Subcutaneous adipose tissue (tissue), 4 donors: ENCODE results near the gene HINT2. TPM values are rescaled to one million over a fixed set of nuclear protein-coding genes. Genes with fewer than 3 reads are reported as not detected.

ENCODE experiments used
- CTCF ChIP-seq: fragments of 450-650 bp; IDR thresholded peaks from one replicate; pipeline ENCODE4 v1.5.1; 2016; ENCODE audit warnings: low read depth, mild to moderate bottlenecking, control low read depth, antibody characterized with exemption, moderate library complexity
- small RNA-seq: library from RNA; depleted of rRNA; stranded (forward); fragments of <200 nt; gene quantifications from one replicate; pipeline ENCODE3, GENCODE V24; 2016
- total RNA-seq, 4 donors: library from RNA; depleted of rRNA; stranded (reverse); fragments of >200 nt; gene quantifications; one replicate each; pipeline ENCODE4 v1.1.0, GENCODE V29; 2016

The HINT2 gene
- total RNA-seq, 4 donors from 2014 or later = 27.7 to 98.1 (median 40.4) TPM

- no peak for TF ChIP-seq CTCF
Observed at GRCh38 chr9:35771534-35771933, 43.3 kb downstream of the HINT2 start.

GRCh38 chr9:35771075-35771433, 43.8 kb downstream of the HINT2 start:
- no peak for TF ChIP-seq CTCF

GRCh38 chr9:35769763-35770162, 45.1 kb downstream of the HINT2 start:
- TF ChIP-seq CTCF = no peak

GRCh38 chr9:35767458-35767857, 47.4 kb downstream of the HINT2 start:
- TF ChIP-seq CTCF = no peak

- no peak for TF ChIP-seq CTCF
Observed at GRCh38 chr9:35766997-35767396, 47.8 kb downstream of the HINT2 start.

- TF ChIP-seq CTCF = no peak
Observed at GRCh38 chr9:35763803-35764202, 51.0 kb downstream of the HINT2 start.

GRCh38 chr9:35763181-35763580, 51.7 kb downstream of the HINT2 start:
- no peak for TF ChIP-seq CTCF

Small RNA genes within 50 kb of the gene (small RNA-seq; reads per million reads assigned to genes)
- gene HINT2 = not detected

Other genes starting within 250 kb of the HINT2 start
- gene TESK1, start 209.8 kb downstream of the HINT2 start, total RNA-seq = 100 to 1,000 TPM in 1 of 4 donors, 10 to 100 TPM in 3; 32.3 to 132 (median 41.0) TPM
- 10 to 100 TPM in 1 of 4 donors, 1 to 10 TPM in 3; 1.1 to 37.6 (median 3.9) TPM for gene CD72, start 196.6 kb downstream of the HINT2 start, total RNA-seq
- 1 to 10 TPM in 3 of 4 donors, under 1 TPM in 1; 0.82 to 6.6 (median 4.2) TPM for gene SIT1, start 164.1 kb downstream of the HINT2 start, total RNA-seq
- gene RMRP, start 157.0 kb downstream of the HINT2 start, total RNA-seq = over 10,000 TPM in 2 of 4 donors, 1,000 to 10,000 TPM in 2; 5,303 to 20,573 (median 11,936) TPM
- 100 to 1,000 TPM in 2 of 4 donors, 10 to 100 TPM in 2; 60.7 to 119 (median 97.2) TPM for gene CCDC107, start 156.8 kb downstream of the HINT2 start, total RNA-seq
- 1 to 10 TPM in 1 of 4 donors, under 1 TPM in 1, not detected in 2; 0.88 to 2.2 TPM for gene ARHGEF39, start 149.8 kb downstream of the HINT2 start, total RNA-seq
- not detected for gene CA9, start 141.1 kb downstream of the HINT2 start, total RNA-seq
- 100 to 1,000 TPM in 2 of 4 donors, 10 to 100 TPM in 2; 86.2 to 269 (median 115) TPM for gene TPM2, start 125.1 kb downstream of the HINT2 start, total RNA-seq
- gene TLN1, start 82.8 kb downstream of the HINT2 start, total RNA-seq = 100 to 1,000 TPM; 247 to 590 (median 461) TPM
- 10 to 100 TPM; 33.6 to 45.4 (median 38.6) TPM for gene CREB3, start 82.4 kb downstream of the HINT2 start, total RNA-seq
- 100 to 1,000 TPM in 1 of 4 donors, 10 to 100 TPM in 3; 33.7 to 107 (median 41.6) TPM for gene GBA2, start 65.8 kb downstream of the HINT2 start, total RNA-seq
- 10 to 100 TPM; 11.6 to 21.7 (median 13.8) TPM for gene RGP1, start 65.8 kb downstream of the HINT2 start, total RNA-seq
- gene MSMP, start 60.8 kb downstream of the HINT2 start, total RNA-seq = not detected
- gene NPR2, start 23.5 kb downstream of the HINT2 start, total RNA-seq = 10 to 100 TPM; 15.8 to 36.1 (median 24.3) TPM
- 1 to 10 TPM in 2 of 4 donors, under 1 TPM in 2; 0.33 to 1.8 (median 1.0) TPM for gene SPAG8, start 2.8 kb downstream of the HINT2 start, total RNA-seq
- not detected for gene FAM221B, start 13.7 kb upstream of the HINT2 start, total RNA-seq
- gene TMEM8B, start 14.2 kb upstream of the HINT2 start, total RNA-seq = 10 to 100 TPM in 1 of 4 donors, 1 to 10 TPM in 3; 4.1 to 10.4 (median 5.4) TPM
- not detected for gene OR13J1, start 55.4 kb upstream of the HINT2 start, total RNA-seq
- 10 to 100 TPM in 3 of 4 donors, 1 to 10 TPM in 1; 9.5 to 24.4 (median 16.6) TPM for gene HRCT1, start 91.2 kb upstream of the HINT2 start, total RNA-seq
- gene SPAAR, start 94.4 kb upstream of the HINT2 start, total RNA-seq = 10 to 100 TPM in 2 of 4 donors, 1 to 10 TPM in 2; 7.8 to 42.4 (median 12.8) TPM
- not detected for gene OR2S2, start 143.1 kb upstream of the HINT2 start, total RNA-seq
- 10 to 100 TPM; 17.0 to 28.0 (median 21.2) TPM for gene RECK, start 221.9 kb upstream of the HINT2 start, total RNA-seq